HuH-7 (cell line): Measurements from ENCODE around the gene ARL3.

ENCODE experiments used
- DNase-seq: peaks from one replicate; pipeline ENCODE4 v3.0.0; 2011; ENCODE audit warnings: low spot score

Gene ARL3

GRCh38 chr10:102634686-102635085, 79.5 kb downstream of the ARL3 start:
- no peak for DNase-seq

GRCh38 chr10:102633848-102634247, 80.3 kb downstream of the ARL3 start:
- no peak for DNase-seq

- no peak for DNase-seq
Observed at GRCh38 chr10:102633287-102633686, 80.9 kb downstream of the ARL3 start.

DNA sequence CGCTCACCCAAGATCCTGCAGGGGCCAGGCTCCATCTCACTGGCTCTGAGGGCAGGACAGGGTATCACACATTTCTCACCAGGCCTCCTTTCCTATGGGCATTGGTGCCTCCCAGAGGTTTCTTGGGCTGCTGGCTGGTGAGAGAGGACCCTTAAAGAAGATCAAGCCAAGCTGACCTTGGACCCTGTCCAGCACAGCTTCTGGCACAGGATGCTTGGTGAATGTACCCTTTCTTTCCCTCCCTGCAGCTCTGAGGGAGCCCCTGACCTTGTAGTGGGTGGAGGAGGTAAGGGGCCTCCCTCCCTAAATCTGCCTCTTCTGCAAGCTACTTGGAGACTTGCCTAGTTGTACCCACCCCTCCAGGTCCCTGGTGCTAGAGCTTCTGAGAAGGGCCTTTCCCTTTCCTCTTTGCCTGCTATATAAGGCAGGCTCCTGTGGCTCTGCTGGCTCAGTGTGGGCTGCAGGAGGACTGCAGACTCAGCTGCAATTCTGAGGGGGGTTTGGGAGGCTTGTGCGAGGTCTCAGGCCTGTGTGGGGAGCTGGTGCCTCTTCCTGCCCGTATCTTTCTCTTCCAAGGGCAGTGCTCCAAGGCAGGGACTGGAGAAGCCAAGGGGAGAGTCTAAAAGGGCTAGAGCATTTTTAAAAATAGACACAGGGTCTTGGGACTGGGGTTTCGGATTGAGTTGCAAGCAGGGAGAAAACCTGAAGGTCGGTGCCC, 81.6 kb downstream of the ARL3 start:
- DNase-seq = no peak

DNA sequence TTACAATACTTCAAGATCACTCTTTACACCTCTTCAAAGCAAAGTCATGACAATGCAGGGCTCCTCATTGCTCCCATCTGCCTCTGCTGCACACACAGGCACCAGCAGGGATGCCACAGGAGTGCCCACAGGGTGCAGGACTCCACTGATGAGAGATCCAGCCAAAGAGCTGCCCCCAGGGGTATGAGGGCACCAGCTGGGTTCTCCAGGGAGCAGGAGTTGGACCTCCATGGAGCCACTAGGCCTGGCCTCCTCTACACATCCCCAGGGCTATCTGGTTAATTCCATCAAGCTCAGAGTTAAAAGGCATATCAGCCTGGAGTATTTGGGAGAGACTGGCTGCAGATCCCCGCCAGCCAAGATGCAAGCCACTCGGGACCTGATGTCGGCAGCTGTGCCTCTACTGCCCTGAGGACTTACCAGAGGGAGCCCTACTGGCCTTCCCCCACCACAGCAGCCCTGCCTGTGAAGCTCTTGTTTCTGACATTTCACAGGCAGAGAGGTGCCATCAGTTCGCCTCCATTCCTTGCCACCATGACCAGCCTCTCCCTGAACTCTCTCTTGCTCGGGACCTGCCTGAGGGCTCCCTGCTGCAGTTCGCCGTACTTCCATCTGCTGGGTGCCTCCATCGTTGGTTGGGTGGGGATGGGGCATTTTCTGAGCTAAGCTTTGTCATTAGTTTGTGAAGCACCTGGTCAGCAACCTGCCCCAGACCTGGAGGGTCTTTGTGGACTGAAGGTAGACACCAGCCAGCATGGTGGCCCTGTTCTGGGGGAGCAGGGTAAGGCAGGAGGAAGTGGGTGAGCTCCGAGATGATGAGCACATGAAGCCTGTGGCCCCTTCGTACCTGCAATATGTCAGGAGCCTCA, 82.4 kb downstream of the ARL3 start:
- DNase-seq = no peak

GRCh38 chr10:102630663-102631062, 83.5 kb downstream of the ARL3 start:
- no peak for DNase-seq

DNA sequence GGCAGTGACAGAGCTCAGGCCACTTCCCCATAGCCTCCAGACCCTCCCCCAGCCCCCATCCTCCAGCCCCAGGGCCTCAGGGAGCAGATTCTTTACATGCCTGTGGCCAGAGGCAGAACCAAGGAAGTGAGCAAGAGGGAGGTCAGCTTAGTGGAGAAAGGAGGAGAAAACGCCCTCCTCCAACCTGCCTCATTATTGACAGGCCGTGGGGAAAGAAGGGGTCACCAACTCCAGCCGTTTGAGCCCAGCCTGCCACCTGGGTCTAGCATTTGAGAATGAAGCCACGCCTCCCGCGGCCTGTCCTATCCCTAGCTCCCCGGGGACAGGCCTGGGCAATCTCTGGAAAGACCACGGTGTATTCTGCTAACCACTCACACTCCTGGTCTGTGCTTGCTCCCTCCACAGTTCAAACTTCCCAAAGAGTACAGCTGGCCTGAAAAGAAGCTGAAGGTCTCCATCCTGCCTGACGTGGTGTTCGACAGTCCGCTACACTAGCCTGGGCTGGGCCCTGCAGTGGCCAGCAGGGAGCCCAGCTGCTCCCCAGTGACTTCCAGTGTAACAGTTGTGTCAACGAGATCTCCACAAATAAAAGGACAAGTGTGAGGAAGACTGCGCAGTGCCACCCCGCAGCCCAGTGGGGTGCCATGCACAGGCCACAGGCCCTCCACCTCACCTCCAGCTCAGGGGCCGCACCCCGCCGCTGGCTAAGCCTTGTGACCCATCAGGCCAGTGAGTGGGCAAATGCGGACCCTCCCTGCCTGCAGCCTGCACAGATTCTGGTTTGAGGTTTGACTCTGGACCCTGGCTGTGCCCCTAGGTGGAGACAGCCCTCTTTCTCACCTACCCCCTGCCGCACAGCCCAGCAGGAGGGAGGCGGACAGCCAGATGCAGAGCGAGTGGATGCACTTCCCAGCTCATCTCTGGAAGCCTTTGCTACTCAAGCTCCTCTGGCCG, 84.3 kb downstream of the ARL3 start:
- DNase-seq = no peak

DNA sequence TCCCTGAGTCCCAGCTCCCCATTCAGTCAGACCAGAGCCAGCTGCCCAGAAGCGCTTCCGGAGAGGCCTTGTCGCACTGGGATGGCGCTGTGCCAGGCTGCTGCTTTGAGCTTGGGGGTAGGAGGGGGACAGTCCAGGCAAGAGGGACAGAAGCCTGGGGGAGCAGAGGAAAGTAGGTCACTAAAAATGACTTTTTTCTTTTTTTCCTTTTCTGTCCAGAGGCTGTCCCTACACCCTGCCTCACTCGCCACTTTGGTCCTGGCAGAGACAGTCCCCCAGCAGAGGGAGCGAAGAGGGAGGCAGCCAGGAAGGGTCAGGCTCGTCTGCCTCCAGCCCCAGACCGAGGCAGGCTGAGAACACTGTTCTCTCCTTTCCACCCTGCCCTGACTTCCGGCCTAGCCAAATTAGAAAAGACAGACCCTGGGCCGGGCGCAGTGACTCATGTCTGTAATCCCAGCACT, 85.7 kb downstream of the ARL3 start:
- DNase-seq = no peak

GRCh38 chr10:102627736-102628293, 86.4 kb downstream of the ARL3 start:
- DNase-seq = no peak

DNA sequence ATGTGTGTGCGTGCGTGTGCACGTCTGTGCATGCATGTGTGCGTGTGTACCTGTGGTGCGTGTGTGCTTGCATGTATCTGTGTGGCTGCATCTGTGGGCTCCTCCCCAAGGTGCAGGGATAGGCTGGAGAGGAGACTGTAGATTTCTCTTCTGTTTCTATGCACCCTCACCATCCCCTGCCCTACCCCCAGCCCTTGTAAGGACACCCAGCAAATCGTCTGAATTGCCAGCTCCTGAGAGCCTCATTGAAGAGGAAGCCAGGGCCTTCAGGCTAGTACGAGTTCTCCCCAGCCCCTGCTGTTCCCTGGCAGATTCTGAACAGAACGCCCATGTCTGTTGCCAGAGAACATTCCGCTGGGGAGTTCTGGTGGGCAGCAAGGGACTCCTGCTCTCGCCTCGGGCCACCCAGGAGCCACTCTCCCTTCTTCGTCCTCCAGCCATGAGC, 86.9 kb downstream of the ARL3 start:
- no peak for DNase-seq

- DNase-seq = no peak
Observed at GRCh38 chr10:102626026-102626685, 88.0 kb downstream of the ARL3 start.

GRCh38 chr10:102624751-102625645, 89.2 kb downstream of the ARL3 start:
- no peak for DNase-seq

DNA sequence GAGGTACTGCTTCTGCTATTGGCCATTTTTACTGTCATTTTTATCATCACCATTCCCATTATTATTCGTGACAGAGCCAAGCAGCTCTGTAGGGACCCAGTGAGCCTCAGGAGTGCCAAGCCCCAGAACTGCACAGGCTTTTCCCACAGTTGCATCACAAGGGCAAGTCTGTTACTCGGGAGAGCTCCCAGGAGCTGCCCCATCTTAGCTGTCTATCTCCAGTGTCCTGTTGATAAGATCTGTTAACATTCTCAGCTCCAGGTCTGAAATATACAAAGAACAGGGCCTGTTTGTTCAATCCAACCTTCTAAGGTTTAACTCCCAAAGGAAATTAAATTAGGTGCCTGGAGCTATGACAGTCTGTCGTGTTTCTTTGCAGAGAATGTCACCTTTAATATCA, 90.1 kb downstream of the ARL3 start:
- no peak for DNase-seq
